ENCODE measurements around the gene DIP2B.
A peak's percentile ranks its signal among the peaks of the same experiment; 100 is the strongest.
"Not testable (repeated sequence)": the region's sequence is repeated elsewhere in the genome, so short reads cannot be mapped to it uniquely, and the experiment has no call there.

DIP2B gene

DNA sequence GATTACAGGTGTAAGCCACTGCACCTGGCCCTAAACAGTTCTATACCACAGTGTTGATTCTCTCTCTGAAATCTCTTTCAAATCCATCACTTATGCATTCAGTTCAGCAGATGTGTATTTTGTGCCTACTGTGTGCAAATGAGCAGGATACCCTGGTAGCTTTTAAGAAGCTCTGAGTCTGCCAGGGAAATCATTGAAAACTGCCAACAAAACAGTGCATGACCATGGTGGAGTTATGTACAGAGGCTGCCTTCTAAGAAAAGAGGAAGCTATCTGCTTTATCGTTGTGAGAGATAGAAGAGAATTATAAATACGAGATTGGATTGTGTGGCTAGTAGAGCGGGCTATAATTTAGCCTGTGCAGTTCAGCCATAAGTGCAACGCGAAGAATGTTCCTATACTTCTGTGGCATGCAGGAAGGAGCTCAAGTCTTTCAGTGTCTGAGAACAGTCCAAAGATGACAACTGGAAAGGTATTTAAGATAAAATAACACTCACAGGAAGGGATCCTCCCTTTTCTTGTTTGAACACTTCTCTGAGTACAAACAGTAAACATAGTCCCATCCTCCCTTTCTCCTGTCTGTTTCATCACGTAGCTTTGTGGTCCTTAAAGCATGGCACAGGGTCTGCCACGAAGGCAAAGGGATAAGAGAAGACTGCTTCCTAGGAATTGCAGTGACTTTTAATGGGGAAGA is 4.3 kb downstream of the DIP2B start:
- Mint-ChIP-seq H3K27me3 (no peaks in the 10 kb centered on the region), H3K36me3 (ENCODE audit: low read depth) (peaks cover 46% of the 10 kb centered on the region), H3K4me1 (ENCODE audit: low read depth) (peaks cover 53% of the 10 kb centered on the region), H3K4me3 (peak overlapping the region; percentile 46), H3K9me3 (no peaks in the 10 kb centered on the region), H3K27ac (peak overlapping the region; percentile 57)
- intact Hi-C loops (cut with micrococcal nuclease), result loop anchor here (5.0 kb wide), 2 partner anchors 33 to 63 kb away; no protein-coding TSS in a partner anchor

DNA sequence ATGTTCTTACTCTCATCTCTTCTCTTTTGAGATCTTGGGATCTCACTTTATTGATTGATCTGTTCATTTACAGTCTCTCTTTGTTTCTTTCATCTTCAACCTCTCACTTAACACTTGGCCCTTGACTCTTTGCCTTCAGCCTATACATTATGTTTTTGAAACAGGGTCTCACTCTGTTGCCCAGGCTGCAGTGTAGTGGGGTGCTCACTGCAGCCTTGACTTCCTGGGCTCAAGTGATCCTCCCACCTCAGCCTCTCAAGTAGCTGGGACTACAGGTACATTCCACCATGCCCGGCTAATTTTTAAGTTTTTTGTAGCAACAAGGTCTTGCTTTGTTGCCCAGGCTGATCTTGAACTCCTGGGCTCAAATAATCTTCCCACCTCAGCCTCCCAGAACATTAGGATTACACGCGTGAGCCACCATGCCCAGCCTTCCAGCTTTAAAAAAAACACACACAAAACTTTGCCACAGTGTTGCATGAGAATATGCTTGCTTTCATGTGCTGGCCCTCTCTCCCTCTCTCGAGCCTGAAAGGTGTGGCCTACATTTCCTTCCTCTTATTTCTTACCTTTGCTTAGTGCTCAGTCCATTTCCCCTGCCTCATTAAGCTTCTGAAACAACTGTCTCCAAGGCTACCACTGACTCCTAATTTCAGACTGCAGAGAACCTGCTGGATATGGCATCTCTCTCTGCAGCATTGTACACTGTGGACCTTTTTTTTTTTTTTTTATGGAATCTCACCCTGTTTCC is 9.9 kb downstream of the DIP2B start:
- H3K36me3 Mint-ChIP-seq (ENCODE audit: low read depth), result peaks cover 35% of the 10 kb centered on the region
- H3K27ac Mint-ChIP-seq, result no peak overlapping the region
- no peaks in the 10 kb centered on the region for H3K9me3 Mint-ChIP-seq
- peaks cover 45% of the 10 kb centered on the region for H3K4me1 Mint-ChIP-seq (ENCODE audit: low read depth)
- H3K4me3 Mint-ChIP-seq, result peak overlapping the region; percentile 37
- intact Hi-C loops (cut with micrococcal nuclease), result no loop called here
- no peaks in the 10 kb centered on the region for H3K27me3 Mint-ChIP-seq

DNA sequence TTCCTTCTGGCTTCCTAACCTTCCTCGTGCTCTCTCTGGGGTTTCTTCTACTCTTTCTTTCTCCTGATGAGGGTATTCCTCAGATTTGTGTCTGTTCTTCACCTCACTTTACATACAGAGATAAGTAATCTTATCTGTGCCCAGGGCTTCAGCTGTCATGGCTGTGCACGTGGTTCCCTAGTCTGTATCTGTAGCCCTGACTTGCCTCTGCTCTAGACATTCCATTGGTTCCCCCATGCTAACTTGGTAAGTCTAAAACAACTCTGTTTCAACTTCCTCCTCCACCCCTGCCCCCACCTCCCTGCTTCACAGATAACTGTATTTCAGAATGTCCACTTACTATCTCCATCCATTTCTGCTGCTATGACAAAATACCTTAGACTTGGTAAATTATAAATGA is 10.8 kb downstream of the DIP2B start:
- Mint-ChIP-seq H3K36me3 (ENCODE audit: low read depth) (peaks cover 34% of the 10 kb centered on the region), H3K4me1 (ENCODE audit: low read depth) (peaks cover 49% of the 10 kb centered on the region), H3K27ac (no peak overlapping the region), H3K9me3 (no peaks in the 10 kb centered on the region), H3K27me3 (no peaks in the 10 kb centered on the region), H3K4me3 (no peak overlapping the region)
- intact Hi-C loops (cut with micrococcal nuclease), result no loop called here

DNA sequence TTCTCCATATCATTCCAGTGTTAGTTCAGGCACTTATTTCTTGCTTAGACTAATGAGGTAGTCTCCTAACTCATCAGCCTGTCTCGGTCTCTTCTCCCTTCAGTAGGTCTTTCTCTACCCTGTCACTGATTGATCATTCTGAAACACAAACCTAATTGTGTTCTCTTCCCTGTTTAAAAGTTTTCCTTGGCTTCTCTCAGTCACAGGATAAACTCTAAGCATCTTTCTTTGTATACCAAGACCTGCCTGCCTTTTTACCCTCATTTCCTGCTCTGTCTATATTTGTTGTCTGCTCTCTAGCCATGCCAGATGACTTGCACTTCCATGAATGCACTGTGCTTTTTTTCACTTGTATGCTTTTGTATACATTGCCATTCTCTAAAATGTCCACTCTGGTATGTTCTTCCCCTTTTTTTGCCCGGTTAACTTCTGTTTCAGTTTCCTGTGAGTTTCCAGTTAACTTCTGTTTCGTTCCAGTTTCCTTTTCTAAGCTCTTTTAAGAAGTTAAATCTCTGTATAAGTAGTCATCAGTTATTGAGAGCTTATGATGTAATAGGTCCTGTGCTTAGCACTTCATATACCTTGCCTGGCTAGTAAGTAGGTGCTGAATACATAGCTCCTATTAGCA is 12.8 kb downstream of the DIP2B start:
- no peak overlapping the region for H3K27ac Mint-ChIP-seq
- H3K9me3 Mint-ChIP-seq, result no peaks in the 10 kb centered on the region
- H3K36me3 Mint-ChIP-seq (ENCODE audit: low read depth), result peaks cover 40% of the 10 kb centered on the region
- peaks cover 59% of the 10 kb centered on the region for H3K4me1 Mint-ChIP-seq (ENCODE audit: low read depth)
- intact Hi-C loops (cut with micrococcal nuclease), result no loop called here
- no peaks in the 10 kb centered on the region for H3K27me3 Mint-ChIP-seq
- no peak overlapping the region for H3K4me3 Mint-ChIP-seq

DNA sequence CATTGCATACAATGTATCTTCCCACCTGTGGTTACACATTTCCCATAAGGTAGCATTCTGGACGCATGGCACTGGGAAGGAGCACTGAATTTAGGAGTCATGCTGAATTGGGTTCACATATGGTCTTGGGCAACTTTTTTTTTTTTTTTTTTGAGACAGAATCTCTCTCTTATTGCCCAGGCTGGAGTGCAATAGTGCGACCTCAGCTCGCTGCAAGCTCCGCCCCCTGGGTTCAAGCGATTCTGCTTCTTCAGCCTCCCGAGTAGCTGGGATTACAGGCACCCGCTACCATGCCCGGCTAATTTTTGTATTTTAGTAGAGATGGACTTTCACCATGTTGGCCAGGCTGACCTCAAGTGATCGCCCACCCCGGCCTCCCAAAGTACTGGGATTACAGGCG is 13.3 kb downstream of the DIP2B start:
- H3K9me3 Mint-ChIP-seq, result no peaks in the 10 kb centered on the region
- intact Hi-C loops (cut with micrococcal nuclease), result no loop called here
- no peak overlapping the region for H3K4me3 Mint-ChIP-seq
- no peak overlapping the region for H3K27ac Mint-ChIP-seq
- H3K27me3 Mint-ChIP-seq, result no peaks in the 10 kb centered on the region
- H3K4me1 Mint-ChIP-seq (ENCODE audit: low read depth), result peaks cover 58% of the 10 kb centered on the region
- H3K36me3 Mint-ChIP-seq (ENCODE audit: low read depth), result peaks cover 42% of the 10 kb centered on the region

DNA sequence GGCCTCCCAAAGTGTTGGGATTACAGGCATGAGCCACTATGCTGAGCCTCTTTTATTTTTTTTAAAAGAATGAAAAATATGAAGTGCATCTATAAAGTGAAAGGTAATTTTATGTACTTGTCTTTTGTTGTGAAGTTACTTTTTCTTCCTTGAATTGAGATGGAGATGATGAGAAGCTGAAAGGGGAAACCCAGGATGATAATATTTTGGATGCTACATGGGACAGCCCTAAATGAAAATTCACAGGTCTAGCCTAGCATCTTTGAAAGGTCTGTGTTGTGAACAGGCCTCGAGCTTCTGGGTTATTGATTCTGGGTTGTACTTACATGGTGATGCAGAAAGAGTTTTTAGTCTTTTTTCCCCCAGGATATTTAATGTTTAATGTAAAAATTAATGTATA is 14.6 kb downstream of the DIP2B start:
- H3K27ac Mint-ChIP-seq, result no peak overlapping the region
- H3K9me3 Mint-ChIP-seq, result peaks cover 2% of the 10 kb centered on the region
- peaks cover 50% of the 10 kb centered on the region for H3K36me3 Mint-ChIP-seq (ENCODE audit: low read depth)
- peaks cover 52% of the 10 kb centered on the region for H3K4me1 Mint-ChIP-seq (ENCODE audit: low read depth)
- intact Hi-C loops (cut with micrococcal nuclease), result no loop called here
- no peak overlapping the region for H3K4me3 Mint-ChIP-seq
- H3K27me3 Mint-ChIP-seq, result no peaks in the 10 kb centered on the region

DNA sequence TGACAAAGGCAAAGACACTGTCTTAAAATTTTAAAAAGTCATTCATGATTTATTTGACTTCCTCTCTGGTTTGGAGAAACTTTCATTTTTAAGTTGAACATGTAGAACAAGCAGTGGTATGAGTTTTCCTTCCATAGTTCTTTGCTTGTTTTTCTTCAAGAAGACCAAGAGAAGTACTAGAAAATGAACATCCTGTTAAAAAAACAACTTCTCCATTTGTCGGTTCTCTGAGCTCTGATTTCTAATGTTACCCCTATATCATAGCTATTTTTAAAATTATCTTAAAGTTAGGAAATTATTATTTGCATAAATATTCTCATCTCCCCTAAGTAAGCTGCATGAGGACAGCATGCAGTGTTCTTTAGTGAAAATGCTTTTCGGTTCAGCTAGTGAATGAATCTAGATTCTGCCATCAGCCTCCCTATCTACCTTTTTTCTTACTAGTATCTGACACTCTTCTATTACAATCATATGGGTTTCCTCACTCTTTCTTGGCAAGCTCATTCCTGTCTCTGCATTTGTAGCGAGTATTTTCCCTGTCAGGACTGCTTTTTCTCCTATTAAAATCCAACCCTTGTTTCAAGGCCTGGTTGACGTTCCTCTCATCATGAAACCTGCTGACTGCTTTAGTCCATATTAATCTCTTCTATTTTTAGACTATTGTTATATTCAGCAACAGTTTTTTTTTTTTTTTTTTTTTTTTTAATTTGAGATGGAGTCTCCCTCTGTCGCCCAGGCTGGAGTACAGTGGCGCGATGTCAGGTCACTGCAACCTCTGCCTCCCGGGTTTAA is 15.8 kb downstream of the DIP2B start:
- Mint-ChIP-seq H3K4me1 (ENCODE audit: low read depth) (peaks cover 52% of the 10 kb centered on the region), H3K36me3 (ENCODE audit: low read depth) (peaks cover 50% of the 10 kb centered on the region), H3K27me3 (no peaks in the 10 kb centered on the region), H3K4me3 (peak overlapping the region; percentile 62), H3K27ac (no peak overlapping the region), H3K9me3 (peaks cover 6% of the 10 kb centered on the region)
- intact Hi-C loops (cut with micrococcal nuclease), result no loop called here

DNA sequence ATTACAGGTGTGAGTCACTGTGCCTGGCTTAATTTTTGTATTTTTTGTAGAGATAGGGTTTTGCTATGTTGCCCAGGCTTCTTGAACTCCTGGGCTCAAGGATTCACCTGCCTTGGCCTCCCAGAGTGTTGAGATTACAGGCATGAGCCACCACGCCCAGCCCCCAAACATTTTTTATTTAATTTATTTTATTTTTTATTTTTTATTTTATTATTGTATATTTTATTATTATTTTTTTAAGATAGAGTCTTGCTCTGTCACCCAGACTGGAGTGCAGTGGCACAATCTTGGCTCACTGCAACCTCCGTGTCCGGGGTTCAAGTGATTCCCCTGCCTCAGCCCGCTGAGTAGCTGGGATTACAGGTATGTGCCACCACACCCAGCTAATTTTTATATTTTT is 17.0 kb downstream of the DIP2B start:
- not testable (repeated sequence) for H3K9me3 Mint-ChIP-seq

DNA sequence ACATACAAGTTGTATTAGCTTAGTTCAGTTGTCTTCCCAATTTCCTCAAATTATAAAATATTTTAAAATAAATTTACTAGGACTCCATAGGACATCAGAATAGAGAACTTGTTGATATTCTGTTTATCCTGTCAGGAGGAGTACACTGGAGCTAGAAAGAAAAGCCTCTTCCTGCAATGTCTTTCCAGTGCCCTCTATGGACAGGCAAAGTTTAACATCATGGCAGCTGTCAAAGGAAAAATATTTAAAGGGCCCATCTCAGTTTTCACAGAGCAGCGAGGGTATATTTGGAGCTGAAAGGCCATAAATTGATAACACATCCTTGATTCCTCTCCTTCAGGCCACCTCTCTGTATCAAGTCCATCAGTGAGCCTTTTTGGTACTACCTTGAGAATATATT is 19.0 kb downstream of the DIP2B start:
- Mint-ChIP-seq H3K36me3 (ENCODE audit: low read depth) (peaks cover 69% of the 10 kb centered on the region), H3K27ac (peak overlapping the region; percentile 80), H3K27me3 (no peaks in the 10 kb centered on the region), H3K9me3 (peaks cover 6% of the 10 kb centered on the region), H3K4me1 (ENCODE audit: low read depth) (peaks cover 53% of the 10 kb centered on the region), H3K4me3 (no peak overlapping the region)
- intact Hi-C loops (cut with micrococcal nuclease), result no loop called here

More for the DNA sequence above, 17.0 kb downstream of the DIP2B start:
- Mint-ChIP-seq H3K4me1 (ENCODE audit: low read depth) (peaks cover 53% of the 10 kb centered on the region), H3K36me3 (ENCODE audit: low read depth) (peaks cover 54% of the 10 kb centered on the region)
- H3K27me3 Mint-ChIP-seq; intact Hi-C loops (cut with micrococcal nuclease); H3K4me3 Mint-ChIP-seq; H3K27ac Mint-ChIP-seq: not testable (repeated sequence)

DNA sequence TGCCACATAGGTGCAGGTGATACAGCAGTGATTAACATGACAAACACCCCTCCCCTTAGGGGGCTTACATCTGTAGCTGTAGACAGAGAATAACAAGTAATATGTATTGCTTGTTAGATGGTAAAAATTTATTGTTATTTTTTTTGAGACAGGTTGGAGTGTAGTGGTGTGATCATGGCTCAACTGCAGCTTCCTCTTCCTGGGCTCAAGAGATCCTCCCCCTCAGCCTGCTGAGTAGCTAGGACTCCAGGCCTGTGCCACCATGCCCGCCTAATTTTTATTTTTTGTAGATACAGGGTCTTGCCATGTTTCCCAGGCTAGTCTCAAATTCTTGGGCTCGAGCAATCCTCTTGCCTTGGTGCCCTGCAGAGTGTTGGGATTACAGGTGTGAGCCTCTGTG is 19.8 kb downstream of the DIP2B start:
- H3K4me1 Mint-ChIP-seq (ENCODE audit: low read depth), result peaks cover 53% of the 10 kb centered on the region
- H3K36me3 Mint-ChIP-seq (ENCODE audit: low read depth), result peaks cover 71% of the 10 kb centered on the region
- peak overlapping the region; percentile 80 for H3K27ac Mint-ChIP-seq
- intact Hi-C loops (cut with micrococcal nuclease), result no loop called here
- H3K27me3 Mint-ChIP-seq, result no peaks in the 10 kb centered on the region
- peaks cover 6% of the 10 kb centered on the region for H3K9me3 Mint-ChIP-seq
- H3K4me3 Mint-ChIP-seq, result no peak overlapping the region

DNA sequence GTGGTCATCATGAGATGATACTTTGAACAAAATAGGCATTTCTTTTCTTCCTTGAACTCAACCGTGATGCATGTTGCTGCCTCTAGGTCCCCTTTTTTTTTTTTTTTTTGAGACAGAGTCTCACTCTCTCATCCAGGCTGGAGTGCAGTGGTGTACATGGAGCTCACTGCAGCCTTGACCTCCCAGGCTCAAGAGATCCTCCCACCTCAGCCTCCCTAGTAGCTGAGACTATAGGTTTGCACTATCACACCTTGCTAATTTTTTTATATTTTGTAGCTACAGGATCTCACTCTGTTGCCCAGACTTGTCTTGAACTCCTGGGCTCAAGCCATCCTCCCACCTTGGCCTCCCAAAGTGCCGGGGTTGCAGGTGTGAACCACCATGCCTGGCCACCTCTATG is 20.6 kb downstream of the DIP2B start:
- H3K4me3 Mint-ChIP-seq, result no peak overlapping the region
- H3K9me3 Mint-ChIP-seq, result peaks cover 6% of the 10 kb centered on the region
- H3K36me3 Mint-ChIP-seq (ENCODE audit: low read depth), result peaks cover 71% of the 10 kb centered on the region
- H3K4me1 Mint-ChIP-seq (ENCODE audit: low read depth), result peaks cover 49% of the 10 kb centered on the region
- H3K27me3 Mint-ChIP-seq, result no peaks in the 10 kb centered on the region
- intact Hi-C loops (cut with micrococcal nuclease), result no loop called here
- H3K27ac Mint-ChIP-seq, result peak overlapping the region; percentile 80

DNA sequence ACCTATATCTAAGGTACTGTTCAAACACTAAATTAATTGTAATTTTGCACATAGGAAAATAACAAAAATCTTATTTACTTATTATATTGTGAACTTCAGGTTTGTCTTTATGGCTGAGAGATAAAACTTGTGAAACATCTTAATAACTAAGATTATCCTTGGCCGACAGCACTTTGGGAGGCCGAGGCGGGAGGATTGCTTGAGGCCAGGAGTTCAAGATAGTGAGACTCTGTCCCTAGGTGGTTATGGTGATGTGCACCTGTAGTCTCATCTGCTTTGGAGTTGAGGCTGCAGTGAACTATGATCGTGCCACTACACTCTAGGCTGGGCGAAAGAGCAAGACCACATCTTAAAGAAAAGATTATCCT is 22.6 kb downstream of the DIP2B start:
- Mint-ChIP-seq H3K4me1 (ENCODE audit: low read depth) (peaks cover 34% of the 10 kb centered on the region), H3K36me3 (ENCODE audit: low read depth) (peaks cover 66% of the 10 kb centered on the region), H3K9me3 (peaks cover 6% of the 10 kb centered on the region), H3K27me3 (no peaks in the 10 kb centered on the region), H3K27ac (no peak overlapping the region), H3K4me3 (no peak overlapping the region)
- intact Hi-C loops (cut with micrococcal nuclease), result no loop called here

DNA sequence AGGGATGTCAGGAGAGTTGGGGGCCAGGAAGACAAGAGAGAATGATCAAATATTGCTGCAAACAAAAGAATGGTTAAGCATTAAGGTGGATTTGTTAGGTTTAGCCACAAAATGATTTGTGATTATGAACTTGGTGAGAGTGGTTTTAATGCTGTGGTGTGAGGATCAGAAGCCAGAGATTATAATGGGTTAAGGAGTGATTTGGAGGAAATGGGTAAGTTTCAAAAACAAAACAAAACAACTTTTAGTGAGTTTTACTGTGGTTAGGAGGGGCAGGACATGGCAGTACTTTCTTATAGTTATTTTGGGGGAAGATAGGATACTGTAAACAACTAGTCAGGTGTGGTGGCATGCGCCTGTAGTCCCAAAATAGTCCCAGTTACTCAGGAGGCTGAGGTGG is 24.0 kb downstream of the DIP2B start:
- no peaks in the 10 kb centered on the region for H3K27me3 Mint-ChIP-seq
- peak overlapping the region; percentile 63 for H3K27ac Mint-ChIP-seq
- H3K9me3 Mint-ChIP-seq, result peaks cover 6% of the 10 kb centered on the region
- H3K4me3 Mint-ChIP-seq, result no peak overlapping the region
- H3K4me1 Mint-ChIP-seq (ENCODE audit: low read depth), result peaks cover 29% of the 10 kb centered on the region
- peaks cover 52% of the 10 kb centered on the region for H3K36me3 Mint-ChIP-seq (ENCODE audit: low read depth)
- intact Hi-C loops (cut with micrococcal nuclease), result no loop called here

DNA sequence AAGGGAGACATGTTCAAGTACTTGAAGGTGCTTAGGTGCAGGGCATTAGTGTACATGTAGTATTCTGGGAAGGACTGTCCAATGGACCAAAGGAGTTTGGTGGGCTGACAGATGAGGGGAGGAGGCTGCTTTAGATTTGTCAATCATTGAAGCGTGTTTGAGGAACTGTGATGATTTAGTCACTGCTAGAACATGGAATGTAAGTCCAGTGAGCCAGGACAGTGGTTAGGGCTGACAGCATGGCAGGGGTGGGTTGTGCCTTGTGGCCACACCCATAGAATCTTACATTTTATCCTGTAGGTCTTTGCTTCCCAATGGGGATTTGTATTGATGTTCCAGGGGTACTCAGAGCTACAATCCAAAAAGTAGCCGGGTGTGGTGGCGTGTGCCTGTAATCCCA is 24.6 kb downstream of the DIP2B start:
- H3K9me3 Mint-ChIP-seq, result peaks cover 4% of the 10 kb centered on the region
- H3K4me1 Mint-ChIP-seq (ENCODE audit: low read depth), result peaks cover 29% of the 10 kb centered on the region
- no peak overlapping the region for H3K4me3 Mint-ChIP-seq
- H3K36me3 Mint-ChIP-seq (ENCODE audit: low read depth), result peaks cover 47% of the 10 kb centered on the region
- no peaks in the 10 kb centered on the region for H3K27me3 Mint-ChIP-seq
- peak overlapping the region; percentile 63 for H3K27ac Mint-ChIP-seq
- intact Hi-C loops (cut with micrococcal nuclease), result no loop called here

Measured in dendritic cell treated with granulocyte-macrophage colony-stimulating factor and Interleukin-4, amounts not matched to agents 40 ng/mL and 50 ng/mL, for 4 days (primary cell).